ENCODE data around the gene KCND1.

DNA sequence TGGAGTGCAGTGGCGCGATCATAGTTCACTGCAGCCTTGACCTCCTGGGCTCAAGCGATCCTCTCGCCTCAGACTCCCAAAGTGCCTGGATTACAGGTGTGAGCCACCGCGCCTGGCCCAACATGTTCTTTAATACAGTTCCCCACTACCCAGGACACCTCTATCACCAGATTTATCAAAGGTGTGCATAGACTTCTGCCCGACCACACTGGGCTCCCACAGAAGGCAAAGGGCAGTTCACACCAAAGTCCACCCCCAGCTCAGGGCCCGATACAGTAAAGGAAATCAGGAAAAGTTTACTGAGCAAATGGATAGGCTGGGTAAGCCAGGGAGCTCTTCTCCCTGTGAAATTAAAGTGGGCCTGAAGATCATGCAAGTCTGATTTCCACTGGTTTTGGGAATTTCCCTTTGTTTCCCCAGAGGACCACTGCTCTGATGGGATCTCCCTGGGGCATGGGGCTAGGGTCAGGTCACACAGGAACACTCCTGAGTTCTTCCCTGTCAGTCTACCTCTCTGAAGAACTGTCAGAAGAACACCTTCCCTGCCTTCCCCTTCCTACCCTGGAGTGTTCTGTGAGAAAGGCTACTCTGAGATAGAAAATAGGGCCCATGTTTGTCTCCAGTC is 35.1 kb downstream of the KCND1 start:
- TF ChIP-seq, protein P1, sequence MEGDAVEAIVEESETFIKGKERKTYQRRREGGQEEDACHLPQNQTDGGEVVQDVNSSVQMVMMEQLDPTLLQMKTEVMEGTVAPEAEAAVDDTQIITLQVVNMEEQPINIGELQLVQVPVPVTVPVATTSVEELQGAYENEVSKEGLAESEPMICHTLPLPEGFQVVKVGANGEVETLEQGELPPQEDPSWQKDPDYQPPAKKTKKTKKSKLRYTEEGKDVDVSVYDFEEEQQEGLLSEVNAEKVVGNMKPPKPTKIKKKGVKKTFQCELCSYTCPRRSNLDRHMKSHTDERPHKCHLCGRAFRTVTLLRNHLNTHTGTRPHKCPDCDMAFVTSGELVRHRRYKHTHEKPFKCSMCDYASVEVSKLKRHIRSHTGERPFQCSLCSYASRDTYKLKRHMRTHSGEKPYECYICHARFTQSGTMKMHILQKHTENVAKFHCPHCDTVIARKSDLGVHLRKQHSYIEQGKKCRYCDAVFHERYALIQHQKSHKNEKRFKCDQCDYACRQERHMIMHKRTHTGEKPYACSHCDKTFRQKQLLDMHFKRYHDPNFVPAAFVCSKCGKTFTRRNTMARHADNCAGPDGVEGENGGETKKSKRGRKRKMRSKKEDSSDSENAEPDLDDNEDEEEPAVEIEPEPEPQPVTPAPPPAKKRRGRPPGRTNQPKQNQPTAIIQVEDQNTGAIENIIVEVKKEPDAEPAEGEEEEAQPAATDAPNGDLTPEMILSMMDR (IDR thresholded peaks at IDR 0.05; ENCODE audit: insufficient read depth, low read length, poor library complexity, severe bottlenecking): no peak
- no peak for TF ChIP-seq EZH2phosphoT487 (conservative IDR thresholded peaks at IDR 0.05; ENCODE audit: low read length)
